ENCODE results near the gene IQSEC1. TPM values are rescaled to one million over a fixed set of nuclear protein-coding genes. Genes with fewer than 3 reads are reported as not detected.

Gene IQSEC1
- total and polyA plus RNA-seq, 9 of the 15 experiments (the other 6 are each of a cell fraction or from before 2014, with no cell fraction given), result 0.56 to 39.0 (median 6.8) TPM

- TF ChIP-seq, protein P1, sequence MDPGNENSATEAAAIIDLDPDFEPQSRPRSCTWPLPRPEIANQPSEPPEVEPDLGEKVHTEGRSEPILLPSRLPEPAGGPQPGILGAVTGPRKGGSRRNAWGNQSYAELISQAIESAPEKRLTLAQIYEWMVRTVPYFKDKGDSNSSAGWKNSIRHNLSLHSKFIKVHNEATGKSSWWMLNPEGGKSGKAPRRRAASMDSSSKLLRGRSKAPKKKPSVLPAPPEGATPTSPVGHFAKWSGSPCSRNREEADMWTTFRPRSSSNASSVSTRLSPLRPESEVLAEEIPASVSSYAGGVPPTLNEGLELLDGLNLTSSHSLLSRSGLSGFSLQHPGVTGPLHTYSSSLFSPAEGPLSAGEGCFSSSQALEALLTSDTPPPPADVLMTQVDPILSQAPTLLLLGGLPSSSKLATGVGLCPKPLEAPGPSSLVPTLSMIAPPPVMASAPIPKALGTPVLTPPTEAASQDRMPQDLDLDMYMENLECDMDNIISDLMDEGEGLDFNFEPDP (CRISPR knock-in tag; IDR thresholded peaks at IDR 0.05), result no peak
- TF ChIP-seq ZNF583 (CRISPR knock-in tag; IDR thresholded peaks at IDR 0.05), result no peak
- peak; percentile 92 for TF ChIP-seq MTA3 (IDR thresholded peaks at IDR 0.05; ENCODE audit: borderline replicate concordance)
- 0 out of 2 replicates have a peak, but pooled peaks have one; percentile 14 for TF ChIP-seq THAP7 (CRISPR knock-in tag; IDR thresholded peaks at IDR 0.05)
- TF ChIP-seq KLF1 (tag; IDR thresholded peaks at IDR 0.05), result peak; percentile 71; the same call in 1 of the 2 replicates
- no peak; the same call in 1 of the 2 replicates for TF ChIP-seq ZNF589 (CRISPR knock-in tag; IDR thresholded peaks at IDR 0.05; ENCODE audit: low read depth)
- no peak for TF ChIP-seq GTF3C2 (IDR thresholded peaks at IDR 0.05; ENCODE audit: borderline replicate concordance, extremely low read depth, insufficient read length)
- TF ChIP-seq SMARCC2 (IDR thresholded peaks at IDR 0.05; ENCODE audit: low read depth), result no peak
- TF ChIP-seq, protein P2, sequence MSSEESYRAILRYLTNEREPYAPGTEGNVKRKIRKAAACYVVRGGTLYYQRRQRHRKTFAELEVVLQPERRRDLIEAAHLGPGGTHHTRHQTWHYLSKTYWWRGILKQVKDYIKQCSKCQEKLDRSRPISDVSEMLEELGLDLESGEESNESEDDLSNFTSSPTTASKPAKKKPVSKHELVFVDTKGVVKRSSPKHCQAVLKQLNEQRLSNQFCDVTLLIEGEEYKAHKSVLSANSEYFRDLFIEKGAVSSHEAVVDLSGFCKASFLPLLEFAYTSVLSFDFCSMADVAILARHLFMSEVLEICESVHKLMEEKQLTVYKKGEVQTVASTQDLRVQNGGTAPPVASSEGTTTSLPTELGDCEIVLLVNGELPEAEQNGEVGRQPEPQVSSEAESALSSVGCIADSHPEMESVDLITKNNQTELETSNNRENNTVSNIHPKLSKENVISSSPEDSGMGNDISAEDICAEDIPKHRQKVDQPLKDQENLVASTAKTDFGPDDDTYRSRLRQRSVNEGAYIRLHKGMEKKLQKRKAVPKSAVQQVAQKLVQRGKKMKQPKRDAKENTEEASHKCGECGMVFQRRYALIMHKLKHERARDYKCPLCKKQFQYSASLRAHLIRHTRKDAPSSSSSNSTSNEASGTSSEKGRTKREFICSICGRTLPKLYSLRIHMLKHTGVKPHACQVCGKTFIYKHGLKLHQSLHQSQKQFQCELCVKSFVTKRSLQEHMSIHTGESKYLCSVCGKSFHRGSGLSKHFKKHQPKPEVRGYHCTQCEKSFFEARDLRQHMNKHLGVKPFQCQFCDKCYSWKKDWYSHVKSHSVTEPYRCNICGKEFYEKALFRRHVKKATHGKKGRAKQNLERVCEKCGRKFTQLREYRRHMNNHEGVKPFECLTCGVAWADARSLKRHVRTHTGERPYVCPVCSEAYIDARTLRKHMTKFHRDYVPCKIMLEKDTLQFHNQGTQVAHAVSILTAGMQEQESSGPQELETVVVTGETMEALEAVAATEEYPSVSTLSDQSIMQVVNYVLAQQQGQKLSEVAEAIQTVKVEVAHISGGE (CRISPR knock-in tag; IDR thresholded peaks at IDR 0.05), result peak in 1 of 3 experiments; percentile 89; a peak in 3 of 6 replicates
- TF ChIP-seq ETV1 (tag; conservative IDR thresholded peaks at IDR 0.05; ENCODE audit: low read depth), result peak; percentile 90
- TF ChIP-seq ZNF121 (CRISPR knock-in tag; conservative IDR thresholded peaks at IDR 0.05), result peak; percentile 100
- no peak for TF ChIP-seq SAFB2 (IDR thresholded peaks at IDR 0.05; ENCODE audit: borderline replicate concordance, low read depth, low read length, severe bottlenecking)
- no peak for TF ChIP-seq MTF1 (CRISPR knock-in tag; IDR thresholded peaks at IDR 0.05; ENCODE audit: borderline replicate concordance)
- no peak for TF ChIP-seq ZNF146 (CRISPR knock-in tag; IDR thresholded peaks at IDR 0.05; ENCODE audit: unreplicated experiment)
- TF ChIP-seq SP1 (CRISPR knock-in tag; IDR thresholded peaks at IDR 0.05), result peak; percentile 88
- TF ChIP-seq NRF1 (conservative IDR thresholded peaks at IDR 0.05 in 1 of 2, IDR thresholded peaks at IDR 0.05 in 1 of 2), result peak; percentile 67
- peak; percentile 74; the same call in 1 of the 2 replicates for TF ChIP-seq JUN (IDR thresholded peaks at IDR 0.05; ENCODE audit: borderline replicate concordance, low read depth, low read length)
- 0 out of 2 replicates have a peak, but pooled peaks have one; percentile 37 for TF ChIP-seq JUN (CRISPR knock-in tag; IDR thresholded peaks at IDR 0.05; ENCODE audit: borderline replicate concordance)
Measured at GRCh38 chr3:12994607-12995388, 78.4 kb downstream of the IQSEC1 start (continued).
